ENCODE data around the gene ST14.

Gene ST14

GRCh38 chr11:130136107-130136506 lies 23.5 kb upstream of the ST14 start:
- no peak for DNase-seq (ENCODE audit: low read depth in 2 of 2)

GRCh38 chr11:130137999-130138398 lies 21.6 kb upstream of the ST14 start:
- no peak for DNase-seq (ENCODE audit: low read depth in 2 of 2)

- no peak for DNase-seq (ENCODE audit: low read depth in 2 of 2)
Measured at GRCh38 chr11:130139401-130139800, 20.2 kb upstream of the ST14 start.

- no peak for DNase-seq (ENCODE audit: low read depth in 2 of 2)
Measured at GRCh38 chr11:130141561-130142341, 17.8 kb upstream of the ST14 start.

- DNase-seq (ENCODE audit: low read depth in 2 of 2): no peak
Measured at GRCh38 chr11:130144141-130144540, 15.4 kb upstream of the ST14 start.

GRCh38 chr11:130144861-130145281 lies 14.7 kb upstream of the ST14 start:
- no peak for DNase-seq (ENCODE audit: low read depth in 2 of 2)

GRCh38 chr11:130145311-130145812 lies 14.2 kb upstream of the ST14 start:
- DNase-seq (ENCODE audit: low read depth in 2 of 2): no peak

- DNase-seq (ENCODE audit: low read depth in 2 of 2): no peak
Measured at GRCh38 chr11:130145975-130146776, 13.4 kb upstream of the ST14 start.

- no peak for DNase-seq (ENCODE audit: low read depth in 2 of 2)
Measured at GRCh38 chr11:130146796-130147195, 12.8 kb upstream of the ST14 start.

- no peak for DNase-seq (ENCODE audit: low read depth in 2 of 2)
Measured at GRCh38 chr11:130148796-130149326, 10.7 kb upstream of the ST14 start.

GRCh38 chr11:130150790-130151189 lies 8.8 kb upstream of the ST14 start:
- no peak for DNase-seq (ENCODE audit: low read depth in 2 of 2)

- no peak for DNase-seq (ENCODE audit: low read depth in 2 of 2)
Measured at GRCh38 chr11:130151196-130151595, 8.4 kb upstream of the ST14 start.

GRCh38 chr11:130156108-130157022 lies 3.2 kb upstream of the ST14 start:
- DNase-seq (ENCODE audit: low read depth in 2 of 2): no peak

- DNase-seq (ENCODE audit: low read depth in 2 of 2): no peak
Measured at GRCh38 chr11:130157101-130157500, 2.5 kb upstream of the ST14 start.

- DNase-seq (ENCODE audit: low read depth in 2 of 2): no peak
Measured at GRCh38 chr11:130157840-130158239, 1.7 kb upstream of the ST14 start.

GRCh38 chr11:130159139-130159538 lies 443 bp upstream of the ST14 start:
- no peak for DNase-seq (ENCODE audit: low read depth in 2 of 2)

- DNase-seq (ENCODE audit: low read depth in 2 of 2): no peak
Measured at GRCh38 chr11:130160498-130161155, 1.0 kb downstream of the ST14 start.

GRCh38 chr11:130161441-130162145 lies 2.0 kb downstream of the ST14 start:
- no peak for DNase-seq (ENCODE audit: low read depth in 2 of 2)

GRCh38 chr11:130162733-130163132 lies 3.2 kb downstream of the ST14 start:
- no peak for DNase-seq (ENCODE audit: low read depth in 2 of 2)
